ENCODE data around the gene CHKB.

CHKB gene

GRCh38 chr22:50585238-50585637, 2.6 kb upstream of the CHKB start:
- Histone ChIP-seq H3K36me3 (ENCODE audit: insufficient read depth, low read length) (peaks cover 5% of the 10 kb centered on the region), H3K9me3 (replicated peaks; ENCODE audit: low read length) (no peaks in the 10 kb centered on the region), H3K4me1 (ENCODE audit: control insufficient read depth, insufficient read depth, low read length) (peaks cover 12% of the 10 kb centered on the region), H3K9ac (ENCODE audit: low read depth, low read length) (no peak overlapping the region), H3K4me2 (ENCODE audit: low read length) (no peak overlapping the region), H3K4me3 (ENCODE audit: low read length) (no peak overlapping the region), H3K27me3 (ENCODE audit: control insufficient read depth, insufficient read depth, low read length) (no peaks in the 10 kb centered on the region)

- Histone ChIP-seq H3K4me3 (ENCODE audit: low read length) (peak overlapping the region; percentile 85), H3K9ac (ENCODE audit: low read depth, low read length) (no peak overlapping the region), H3K4me1 (ENCODE audit: control insufficient read depth, insufficient read depth, low read length) (peaks cover 12% of the 10 kb centered on the region), H3K4me2 (ENCODE audit: low read length) (peak overlapping the region; percentile 95), H3K36me3 (ENCODE audit: insufficient read depth, low read length) (peaks cover 7% of the 10 kb centered on the region), H3K9me3 (replicated peaks; ENCODE audit: low read length) (no peaks in the 10 kb centered on the region), H3K27me3 (ENCODE audit: control insufficient read depth, insufficient read depth, low read length) (no peaks in the 10 kb centered on the region)
Observed at GRCh38 chr22:50584106-50585096, 1.8 kb upstream of the CHKB start.

GRCh38 chr22:50583294-50583861, 729 bp upstream of the CHKB start:
- Histone ChIP-seq H3K4me3 (ENCODE audit: low read length) (peak overlapping the region; percentile 85), H3K4me1 (ENCODE audit: control insufficient read depth, insufficient read depth, low read length) (peaks cover 22% of the 10 kb centered on the region), H3K9me3 (replicated peaks; ENCODE audit: low read length) (no peaks in the 10 kb centered on the region), H3K4me2 (ENCODE audit: low read length) (peak overlapping the region; percentile 95), H3K36me3 (ENCODE audit: insufficient read depth, low read length) (peaks cover 7% of the 10 kb centered on the region), H3K27me3 (ENCODE audit: control insufficient read depth, insufficient read depth, low read length) (no peaks in the 10 kb centered on the region), H3K9ac (ENCODE audit: low read depth, low read length) (peak overlapping the region; percentile 99)

GRCh38 chr22:50581950-50582492, 628 bp downstream of the CHKB start:
- Histone ChIP-seq H3K9ac (ENCODE audit: low read depth, low read length) (peak overlapping the region; percentile 99), H3K27me3 (ENCODE audit: control insufficient read depth, insufficient read depth, low read length) (no peaks in the 10 kb centered on the region), H3K4me1 (ENCODE audit: control insufficient read depth, insufficient read depth, low read length) (peaks cover 26% of the 10 kb centered on the region), H3K36me3 (ENCODE audit: insufficient read depth, low read length) (peaks cover 7% of the 10 kb centered on the region), H3K9me3 (replicated peaks; ENCODE audit: low read length) (no peaks in the 10 kb centered on the region), H3K4me2 (ENCODE audit: low read length) (peak overlapping the region; percentile 95), H3K4me3 (ENCODE audit: low read length) (peak overlapping the region; percentile 96)

GRCh38 chr22:50581031-50581949, 1.4 kb downstream of the CHKB start:
- H3K9ac ChIP-seq (ENCODE audit: low read depth, low read length), result peak overlapping the region; percentile 99
- peaks cover 7% of the 10 kb centered on the region for H3K36me3 ChIP-seq (ENCODE audit: insufficient read depth, low read length)
- H3K9me3 ChIP-seq (replicated peaks; ENCODE audit: low read length), result no peaks in the 10 kb centered on the region
- peak overlapping the region; percentile 95 for H3K4me2 ChIP-seq (ENCODE audit: low read length)
- peak overlapping the region; percentile 96 for H3K4me3 ChIP-seq (ENCODE audit: low read length)
- H3K27me3 ChIP-seq (ENCODE audit: control insufficient read depth, insufficient read depth, low read length), result no peaks in the 10 kb centered on the region
- H3K4me1 ChIP-seq (ENCODE audit: control insufficient read depth, insufficient read depth, low read length), result peaks cover 26% of the 10 kb centered on the region

- Histone ChIP-seq H3K4me3 (ENCODE audit: low read length) (no peak overlapping the region), H3K36me3 (ENCODE audit: insufficient read depth, low read length) (peaks cover 7% of the 10 kb centered on the region), H3K4me1 (ENCODE audit: control insufficient read depth, insufficient read depth, low read length) (peaks cover 26% of the 10 kb centered on the region), H3K27me3 (ENCODE audit: control insufficient read depth, insufficient read depth, low read length) (no peaks in the 10 kb centered on the region), H3K9me3 (replicated peaks; ENCODE audit: low read length) (no peaks in the 10 kb centered on the region), H3K4me2 (ENCODE audit: low read length) (no peak overlapping the region), H3K9ac (ENCODE audit: low read depth, low read length) (no peak overlapping the region)
Observed at GRCh38 chr22:50579752-50580151, 2.9 kb downstream of the CHKB start.

GRCh38 chr22:50578776-50579310, 3.8 kb downstream of the CHKB start:
- Histone ChIP-seq H3K4me3 (ENCODE audit: low read length) (no peak overlapping the region), H3K4me2 (ENCODE audit: low read length) (peak overlapping the region; percentile 34), H3K4me1 (ENCODE audit: control insufficient read depth, insufficient read depth, low read length) (peaks cover 26% of the 10 kb centered on the region), H3K9me3 (replicated peaks; ENCODE audit: low read length) (no peaks in the 10 kb centered on the region), H3K9ac (ENCODE audit: low read depth, low read length) (no peak overlapping the region), H3K27me3 (ENCODE audit: control insufficient read depth, insufficient read depth, low read length) (no peaks in the 10 kb centered on the region), H3K36me3 (ENCODE audit: insufficient read depth, low read length) (peaks cover 7% of the 10 kb centered on the region)

GRCh38 chr22:50577987-50578775, 4.5 kb downstream of the CHKB start, which contains the start of gene CPT1B:
Gene CPT1B, minus strand, starts transcription at chr22:50578427. Its CDS starts 512 bp downstream, at chr22:50577915.
- no peak within 1 kb of the TSS for H3K9ac ChIP-seq (ENCODE audit: low read depth, low read length)
- no peaks in the 10 kb centered on the region for H3K27me3 ChIP-seq (ENCODE audit: control insufficient read depth, insufficient read depth, low read length)
- no peak within 1 kb of the TSS for H3K4me3 ChIP-seq (ENCODE audit: low read length)
- peaks cover 7% of the 10 kb centered on the region for H3K36me3 ChIP-seq (ENCODE audit: insufficient read depth, low read length)
- H3K9me3 ChIP-seq (replicated peaks; ENCODE audit: low read length), result no peaks in the 10 kb centered on the region
- H3K4me2 ChIP-seq (ENCODE audit: low read length), result peak within 1 kb of the TSS; percentile 34
- H3K4me1 ChIP-seq (ENCODE audit: control insufficient read depth, insufficient read depth, low read length), result peaks cover 21% of the 10 kb centered on the region

- Histone ChIP-seq H3K4me3 (ENCODE audit: low read length) (no peak overlapping the region), H3K9ac (ENCODE audit: low read depth, low read length) (no peak overlapping the region), H3K9me3 (replicated peaks; ENCODE audit: low read length) (no peaks in the 10 kb centered on the region), H3K4me2 (ENCODE audit: low read length) (no peak overlapping the region), H3K36me3 (ENCODE audit: insufficient read depth, low read length) (peaks cover 7% of the 10 kb centered on the region), H3K4me1 (ENCODE audit: control insufficient read depth, insufficient read depth, low read length) (peaks cover 21% of the 10 kb centered on the region), H3K27me3 (ENCODE audit: control insufficient read depth, insufficient read depth, low read length) (no peaks in the 10 kb centered on the region)
Observed at GRCh38 chr22:50577697-50577986, 5.0 kb downstream of the CHKB start.
